ENCODE results near the gene DNAJC27. TPM values are rescaled to one million over a fixed set of nuclear protein-coding genes. Genes with fewer than 3 reads are reported as not detected.

Gene DNAJC27
- total RNA-seq, 2 donors from 2014 or later, result 6.2 to 6.5 TPM

GRCh38 chr2:24978661-24979060, 6.9 kb upstream of the DNAJC27 start:
- Mint-ChIP-seq H3K9me3 (peaks cover 6% of the 10 kb centered on the region), H3K4me3 (no peak overlapping the region), H3K27me3 (ENCODE audit: insufficient read depth) (peaks cover 3% of the 10 kb centered on the region), H3K27ac (no peak overlapping the region), H3K4me1 (no peaks in the 10 kb centered on the region), H3K36me3 (ENCODE audit: low read depth) (no peaks in the 10 kb centered on the region)
- Histone ChIP-seq H3K4me3 (ENCODE audit: low read length) (no peak overlapping the region), H3K4me1 (ENCODE audit: control insufficient read depth, insufficient read depth, low read length) (no peaks in the 10 kb centered on the region), H3K9me3 (ENCODE audit: control insufficient read depth, low read length) (no peaks in the 10 kb centered on the region), H3K9ac (ENCODE audit: extremely low read depth, low read length, poor library complexity, severe bottlenecking) (no peak overlapping the region), H3K36me3 (ENCODE audit: control insufficient read depth, insufficient read depth, low read length) (no peaks in the 10 kb centered on the region), H3K27ac (ENCODE audit: low read depth, low read length) (no peak overlapping the region), H3K27me3 (ENCODE audit: control insufficient read depth, insufficient read depth, low read length, poor library complexity, severe bottlenecking) (no peaks in the 10 kb centered on the region)
- DNase-seq, result no peak
- 83 to 91% methylated on average over 1 of the region's 1 CpG for WGBS, 2 experiments (ENCODE audit: insufficient coverage in 1 of 2, insufficient read length in 1 of 2)
- TF ChIP-seq CTCF (conservative IDR thresholded peaks at IDR 0.05), result no peak

- no peaks in the 10 kb centered on the region for H3K4me1 ChIP-seq (ENCODE audit: control insufficient read depth, insufficient read depth, low read length)
- no peak overlapping the region for H3K4me3 Mint-ChIP-seq
- no peak for DNase-seq
- no peak overlapping the region for H3K27ac Mint-ChIP-seq
- no peaks in the 10 kb centered on the region for H3K27me3 ChIP-seq (ENCODE audit: control insufficient read depth, insufficient read depth, low read length, poor library complexity, severe bottlenecking)
- H3K27ac ChIP-seq (ENCODE audit: low read depth, low read length), result no peak overlapping the region
- H3K4me1 Mint-ChIP-seq, result peaks cover 2% of the 10 kb centered on the region
- H3K36me3 ChIP-seq (ENCODE audit: control insufficient read depth, insufficient read depth, low read length), result no peaks in the 10 kb centered on the region
- no peaks in the 10 kb centered on the region for H3K9me3 ChIP-seq (ENCODE audit: control insufficient read depth, low read length)
- no peak overlapping the region for H3K4me3 ChIP-seq (ENCODE audit: low read length)
- TF ChIP-seq CTCF (conservative IDR thresholded peaks at IDR 0.05), result no peak
- WGBS, 2 experiments (ENCODE audit: insufficient coverage in 1 of 2, insufficient read length in 1 of 2), result 85 to 100% methylated on average over 1 to 2 of the region's 2 CpGs
- no peak overlapping the region for H3K9ac ChIP-seq (ENCODE audit: extremely low read depth, low read length, poor library complexity, severe bottlenecking)
- no peaks in the 10 kb centered on the region for H3K36me3 Mint-ChIP-seq (ENCODE audit: low read depth)
- H3K9me3 Mint-ChIP-seq, result peaks cover 6% of the 10 kb centered on the region
- peaks cover 3% of the 10 kb centered on the region for H3K27me3 Mint-ChIP-seq (ENCODE audit: insufficient read depth)
Measured at GRCh38 chr2:24977631-24978030, 5.9 kb upstream of the DNAJC27 start.

GRCh38 chr2:24973812-24974211, 2.1 kb upstream of the DNAJC27 start:
- no peak overlapping the region for H3K27ac Mint-ChIP-seq
- WGBS, 2 experiments (ENCODE audit: insufficient coverage in 1 of 2, insufficient read length in 1 of 2), result 94 to 100% methylated on average over 2 to 3 of the region's 4 CpGs
- H3K4me3 Mint-ChIP-seq, result no peak overlapping the region

More at GRCh38 chr2:24973812-24974211, 2.1 kb upstream of the DNAJC27 start:
- no peak for TF ChIP-seq CTCF (conservative IDR thresholded peaks at IDR 0.05)
- Histone ChIP-seq H3K27ac (ENCODE audit: low read depth, low read length) (no peak overlapping the region), H3K9me3 (ENCODE audit: control insufficient read depth, low read length) (no peaks in the 10 kb centered on the region), H3K4me1 (ENCODE audit: control insufficient read depth, insufficient read depth, low read length) (no peaks in the 10 kb centered on the region), H3K4me3 (ENCODE audit: low read length) (no peak overlapping the region), H3K36me3 (ENCODE audit: control insufficient read depth, insufficient read depth, low read length) (no peaks in the 10 kb centered on the region), H3K9ac (ENCODE audit: extremely low read depth, low read length, poor library complexity, severe bottlenecking) (no peak overlapping the region), H3K27me3 (ENCODE audit: control insufficient read depth, insufficient read depth, low read length, poor library complexity, severe bottlenecking) (no peaks in the 10 kb centered on the region)
- no peaks in the 10 kb centered on the region for H3K36me3 Mint-ChIP-seq (ENCODE audit: low read depth)
- peaks cover 6% of the 10 kb centered on the region for H3K9me3 Mint-ChIP-seq
- no peak for DNase-seq
- H3K27me3 Mint-ChIP-seq (ENCODE audit: insufficient read depth), result no peaks in the 10 kb centered on the region
- H3K4me1 Mint-ChIP-seq, result peaks cover 4% of the 10 kb centered on the region
